Stimulated activated CD4-positive, alpha-beta T cell treated with anti-CD3 and anti-CD28 coated beads, Interleukin-12 subunit alpha, Interleukin-12 subunit beta, amount 100 ng/mL, for 4 hours (primary cell): ENCODE measurements around the gene OGDHL.
"Not testable (repeated sequence)": the region's sequence is repeated elsewhere in the genome, so short reads cannot be mapped to it uniquely, and the experiment has no call there.

Source experiments
- DNase-seq: peaks from one replicate; pipeline ENCODE4 v3.0.0-alpha.2; 2020

OGDHL gene

GRCh38 chr10:49761789-49762565 is at the start of gene OGDHL:
Gene OGDHL (minus strand): TSS chr10:49762323. CDS start chr10:49758592, 3,731 bp downstream.
- DNase-seq: peak; percentile 51

- no peak for DNase-seq
Measured at GRCh38 chr10:49803988-49804387, 41.9 kb upstream of the OGDHL start.

- no peak for DNase-seq
Measured at GRCh38 chr10:49798275-49798674, 36.2 kb upstream of the OGDHL start.

GRCh38 chr10:49791100-49791499 is 29.0 kb upstream of the OGDHL start:
- no peak for DNase-seq

GRCh38 chr10:49784681-49785080 is 22.6 kb upstream of the OGDHL start:
- DNase-seq: no peak

- DNase-seq: no peak
Measured at GRCh38 chr10:49783645-49784044, 21.5 kb upstream of the OGDHL start.

- DNase-seq: no peak
Measured at GRCh38 chr10:49781247-49781646, 19.1 kb upstream of the OGDHL start.

GRCh38 chr10:49778197-49778596 is 16.1 kb upstream of the OGDHL start:
- no peak for DNase-seq

- DNase-seq: no peak
Measured at GRCh38 chr10:49776851-49777250, 14.7 kb upstream of the OGDHL start.

GRCh38 chr10:49775014-49775413 is 12.9 kb upstream of the OGDHL start:
- no peak for DNase-seq

GRCh38 chr10:49772944-49773343 is 10.8 kb upstream of the OGDHL start:
- not testable (repeated sequence) for DNase-seq

- DNase-seq: not testable (repeated sequence)
Measured at GRCh38 chr10:49771046-49771445, 8.9 kb upstream of the OGDHL start.

- no peak for DNase-seq
Measured at GRCh38 chr10:49769692-49770091, 7.6 kb upstream of the OGDHL start.

- no peak for DNase-seq
Measured at GRCh38 chr10:49768731-49769130, 6.6 kb upstream of the OGDHL start.

GRCh38 chr10:49768329-49768728 is 6.2 kb upstream of the OGDHL start:
- no peak for DNase-seq

- no peak for DNase-seq
Measured at GRCh38 chr10:49767752-49768151, 5.6 kb upstream of the OGDHL start.

- DNase-seq: no peak
Measured at GRCh38 chr10:49766484-49766883, 4.4 kb upstream of the OGDHL start.

GRCh38 chr10:49762566-49762877 is 399 bp upstream of the OGDHL start:
- no peak for DNase-seq

- DNase-seq: no peak
Measured at GRCh38 chr10:49761201-49761788, 828 bp downstream of the OGDHL start.

- no peak for DNase-seq
Measured at GRCh38 chr10:49760789-49761188, 1.3 kb downstream of the OGDHL start.

GRCh38 chr10:49759787-49760551 is 2.2 kb downstream of the OGDHL start:
- no peak for DNase-seq

GRCh38 chr10:49758249-49758930 is 3.7 kb downstream of the OGDHL start:
- no peak for DNase-seq

- DNase-seq: no peak
Measured at GRCh38 chr10:49756641-49757040, 5.5 kb downstream of the OGDHL start.
